ENCODE results near the gene ZNRF2.

- no peak for TF ChIP-seq CTCF (conservative IDR thresholded peaks at IDR 0.05 in 1 of 2, IDR thresholded peaks at IDR 0.05 in 1 of 2; ENCODE audit: low read depth in 1 of 2, low read length in 2 of 2)
- TF ChIP-seq EZH2 (IDR thresholded peaks at IDR 0.05; ENCODE audit: low read length, missing control alignments): no peak
Observed at GRCh38 chr7:30365621-30366020, 81.2 kb downstream of the ZNRF2 start.

Data from fibroblast of lung (primary cell).